ENCODE results near the gene COL6A5.

The COL6A5 gene

GRCh38 chr3:130463221-130463620 lies 117.7 kb downstream of the COL6A5 start:
- Histone ChIP-seq H3K27ac (replicated peaks) (no peak overlapping the region), H3K27me3 (ENCODE audit: insufficient read depth, poor library complexity, severe bottlenecking) (no peaks in the 10 kb centered on the region), H3K4me3 (replicated peaks; ENCODE audit: insufficient read depth, low read length) (no peak overlapping the region)
- DNase-seq (ENCODE audit: low read depth in 1 of 2, low spot score in 1 of 2), result no peak
- TF ChIP-seq POLR2AphosphoS5 (IDR thresholded peaks at IDR 0.05; ENCODE audit: low read depth), result no peak
- no peak for TF ChIP-seq CTCF (IDR thresholded peaks at IDR 0.05; ENCODE audit: insufficient read depth, low read length)
- TF ChIP-seq SPI1 (IDR thresholded peaks at IDR 0.05; ENCODE audit: borderline replicate concordance, low read depth), result no peak
- no peak for TF ChIP-seq GABPA (IDR thresholded peaks at IDR 0.05; ENCODE audit: low read depth)
- no peak for TF ChIP-seq REST (IDR thresholded peaks at IDR 0.05; ENCODE audit: insufficient replicate concordance, low read depth)

- Histone ChIP-seq H3K4me3 (replicated peaks; ENCODE audit: insufficient read depth, low read length) (no peak overlapping the region), H3K27ac (replicated peaks) (no peak overlapping the region), H3K27me3 (ENCODE audit: insufficient read depth, poor library complexity, severe bottlenecking) (no peaks in the 10 kb centered on the region)
- TF ChIP-seq GABPA (IDR thresholded peaks at IDR 0.05; ENCODE audit: low read depth), result no peak
- no peak for TF ChIP-seq CTCF (IDR thresholded peaks at IDR 0.05; ENCODE audit: insufficient read depth, low read length)
- TF ChIP-seq SPI1 (IDR thresholded peaks at IDR 0.05; ENCODE audit: borderline replicate concordance, low read depth), result no peak
- TF ChIP-seq POLR2AphosphoS5 (IDR thresholded peaks at IDR 0.05; ENCODE audit: low read depth), result no peak
- no peak for TF ChIP-seq REST (IDR thresholded peaks at IDR 0.05; ENCODE audit: insufficient replicate concordance, low read depth)
- no peak for DNase-seq (ENCODE audit: low read depth in 1 of 2, low spot score in 1 of 2)
These were observed 120.0 kb downstream of the COL6A5 start for GRCh38 chr3:130465521-130465920.

- TF ChIP-seq REST (IDR thresholded peaks at IDR 0.05; ENCODE audit: insufficient replicate concordance, low read depth) (no peak), POLR2AphosphoS5 (IDR thresholded peaks at IDR 0.05; ENCODE audit: low read depth) (no peak), GABPA (IDR thresholded peaks at IDR 0.05; ENCODE audit: low read depth) (no peak), SPI1 (IDR thresholded peaks at IDR 0.05; ENCODE audit: borderline replicate concordance, low read depth) (no peak), CTCF (IDR thresholded peaks at IDR 0.05; ENCODE audit: insufficient read depth, low read length) (no peak)
- H3K27me3 ChIP-seq (ENCODE audit: insufficient read depth, poor library complexity, severe bottlenecking), result no peaks in the 10 kb centered on the region
These were observed 122.8 kb downstream of the COL6A5 start for GRCh38 chr3:130468311-130468710.

More at GRCh38 chr3:130468311-130468710, 122.8 kb downstream of the COL6A5 start:
- Histone ChIP-seq H3K27ac (replicated peaks) (no peak overlapping the region), H3K4me3 (replicated peaks; ENCODE audit: insufficient read depth, low read length) (no peak overlapping the region)
- DNase-seq (ENCODE audit: low read depth in 1 of 2, low spot score in 1 of 2), result no peak
